Naive thymus-derived CD4-positive, alpha-beta T cell (primary cell): ENCODE measurements around the gene CCNG2. TPM values are rescaled to one million over a fixed set of nuclear protein-coding genes. Genes with fewer than 3 reads are reported as not detected.

Source experiments
- ATAC-seq: fragments of 150-1000 bp; cut with Tn5 transposase; 2 replicates; pipeline ENCODE4 v1.10.0; 2021; ENCODE audit warnings: mild to moderate bottlenecking, moderate library complexity
- CTCF ChIA-PET: fragments of 350-600 bp; sonication (Branson Sonifier 250); formaldehyde crosslinking; loops from one replicate; lab custom pipeline; 2021; ENCODE audit warnings: antibody characterized with exemption; lab: Charles Lee
- POLR2A ChIA-PET: fragments of 350-600 bp; sonication (Branson Sonifier 250); formaldehyde crosslinking; loops from one replicate; lab custom pipeline; 2021; ENCODE audit warnings: antibody characterized with exemption, inconsistent platforms; lab: Charles Lee
- DNase-seq, 9 donors: peaks; one replicate each; pipeline versions ENCODE4 v3.0.0 to v3.0.0-alpha.2; 2020 to 2022; ENCODE audit warnings: mixed read lengths in 1 of 9
- H3K27ac ChIP-seq: one replicate; pipeline ENCODE4 v1.7.0; 2013; ENCODE audit warnings: mild to moderate bottlenecking, low read depth, low read length, moderate library complexity
- H3K27me3 ChIP-seq, 2 donors: one replicate each; pipeline ENCODE4 v1.7.0; 2013; ENCODE audit warnings: low read length in 2 of 2, mild to moderate bottlenecking in 2 of 2, moderate library complexity in 2 of 2; ENCODE audit not compliant: control insufficient read depth in 2 of 2, insufficient read depth in 2 of 2
- H3K36me3 ChIP-seq, 3 experiments: 1 replicate in 2 of 3; 2 replicates in 1 of 3; pipeline ENCODE4 v1.7.0; 2013; ENCODE audit warnings: low read length in 3 of 3, mild to moderate bottlenecking in 3 of 3, moderate library complexity in 1 of 3; ENCODE audit not compliant: insufficient read depth in 3 of 3, control insufficient read depth in 2 of 3
- H3K4me1 ChIP-seq, 2 donors: one replicate each; pipeline ENCODE4 v1.7.0; 2013; ENCODE audit warnings: low read length in 2 of 2, mild to moderate bottlenecking in 2 of 2, moderate library complexity in 1 of 2; ENCODE audit not compliant: control insufficient read depth in 2 of 2, insufficient read depth in 2 of 2
- H3K4me3 ChIP-seq: 2 replicates; pipeline ENCODE4 v1.7.0; 2013; ENCODE audit warnings: mild to moderate bottlenecking, low read length
- H3K9me3 ChIP-seq, 3 experiments: 1 replicate in 2 of 3; 2 replicates in 1 of 3; pipeline ENCODE4 v1.7.0; 2013; ENCODE audit warnings: low read length in 3 of 3; ENCODE audit not compliant: control insufficient read depth in 2 of 3
- H3K27ac Mint-ChIP-seq, 9 donors: one replicate each; pipeline ENCODE4 v1.8.0; 2020 to 2022; ENCODE audit warnings: mixed read lengths in 9 of 9, mild to moderate bottlenecking in 8 of 9, moderate library complexity in 5 of 9, inconsistent platforms in 2 of 9
- H3K27me3 Mint-ChIP-seq, 5 donors: one replicate each; pipeline ENCODE4 v1.8.0; 2021 to 2022; ENCODE audit warnings: mixed read lengths in 5 of 5, mild to moderate bottlenecking in 1 of 5
- H3K36me3 Mint-ChIP-seq, 5 donors: one replicate each; pipeline ENCODE4 v1.8.0; 2020 to 2022; ENCODE audit warnings: mixed read lengths in 5 of 5, mild to moderate bottlenecking in 3 of 5, inconsistent platforms in 1 of 5
- H3K4me1 Mint-ChIP-seq, 7 donors: one replicate each; pipeline ENCODE4 v1.8.0; 2020 to 2022; ENCODE audit warnings: mixed read lengths in 7 of 7, mild to moderate bottlenecking in 3 of 7, inconsistent platforms in 1 of 7
- H3K4me3 Mint-ChIP-seq, 10 donors: one replicate each; pipeline ENCODE4 v1.8.0; 2020 to 2022; ENCODE audit warnings: mild to moderate bottlenecking in 10 of 10, mixed read lengths in 10 of 10, moderate library complexity in 6 of 10, inconsistent platforms in 2 of 10
- H3K9me3 Mint-ChIP-seq, 11 donors: one replicate each; pipeline ENCODE4 v1.8.0; 2020 to 2022; ENCODE audit warnings: mixed read lengths in 11 of 11, mild to moderate bottlenecking in 4 of 11, inconsistent platforms in 1 of 11, moderate library complexity in 1 of 11
- intact Hi-C, 2 donors: fragments of 100-400 bp; cut with micrococcal nuclease; formaldehyde crosslinking; loops; one replicate each; pipeline ENCODE4 v1.15.1; 2023
- polyA plus RNA-seq, 2 donors: library from polyadenylated mRNA; unstranded; fragments of 300-500 nt; fragmentation: Illumina TruSeq; gene quantifications; one replicate each; pipeline ENCODE4 v1.2.3, GENCODE V29; 2021
- total RNA-seq, 6 experiments: library from RNA in 5 of 6; stranded (reverse) in 5 of 6; gene quantifications; 1 replicate in 5 of 6; 2 replicates in 1 of 6; pipeline ENCODE4 v1.2.3 and lab custom pipeline; 2021 to 2026

Gene CCNG2
- total and polyA plus RNA-seq, 7 experiments from 2014 or later, result 8.5 to 36.7 (median 24.8) TPM

DNA sequence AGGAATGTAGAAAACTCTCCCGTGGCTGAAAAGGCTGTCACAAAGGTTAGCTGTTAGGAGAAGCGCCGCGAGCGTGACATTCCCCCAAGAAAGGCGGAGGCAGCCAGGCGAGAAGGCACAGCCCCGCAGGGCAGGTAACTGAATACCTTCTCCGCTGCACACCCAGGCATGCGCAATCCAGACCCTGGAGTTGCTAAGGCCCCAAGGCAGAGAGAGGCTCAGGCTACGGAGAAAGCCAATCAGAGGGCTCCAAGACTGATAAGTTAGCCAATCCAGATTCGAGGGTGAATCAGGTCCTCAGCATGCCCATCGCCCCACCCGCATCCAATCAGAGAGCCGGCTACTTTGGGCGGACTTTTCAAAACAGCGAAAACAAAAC is 485 bp upstream of the CCNG2 start:
- intact Hi-C loops, result loop anchor here (1.0 to 5.0 kb wide), 23 partner anchors 37 to 1781 kb away; partner anchors contain the start of genes BMP2K (in 2 of the 2), MRPL1 (in 2 of the 2), USO1 (in 2 of the 2) and CDKL2 (in 1 of the 2)
- Mint-ChIP-seq H3K4me3 (peak overlapping the region; percentile 92 to 99 (median 98)), H3K9me3 (peaks cover 0 to 7% (median 0%) of the 10 kb centered on the region in 11 donors), H3K4me1 (peaks cover 13 to 52% (median 43%) of the 10 kb centered on the region in 7 donors), H3K36me3 (peaks cover 0 to 5% (median 4%) of the 10 kb centered on the region in 5 donors), H3K27me3 (peaks cover 0 to 6% (median 0%) of the 10 kb centered on the region in 5 donors), H3K27ac (peak overlapping the region; percentile 88 to 99 (median 99))
- peak in 6 of 9 donors; percentile 99 to 100 (median 99) for DNase-seq
- CTCF ChIA-PET, result interaction anchor here (0.9 to 3.0 kb wide), 3 partner anchors 14 to 61 kb away, joined by 3 to 12 read pairs (median 3); no protein-coding TSS in a partner anchor
- POLR2A ChIA-PET, result interaction anchor here (0.6 to 4.0 kb wide), 7 partner anchors 9 to 1760 kb away, joined by 3 to 38 read pairs (median 3); partner anchors contain the start of gene CCNI
- peak overlapping the region; percentile 85 for H3K27ac ChIP-seq
- peaks cover 0 to 7% (median 0%) of the 10 kb centered on the region in 3 experiments for H3K36me3 ChIP-seq
- H3K9me3 ChIP-seq, result no peaks in the 10 kb centered on the region
- ATAC-seq, result peak; percentile 96
- peaks cover 10 to 17% of the 10 kb centered on the region in 2 donors for H3K4me1 ChIP-seq
- H3K27me3 ChIP-seq, result no peaks in the 10 kb centered on the region
- H3K4me3 ChIP-seq, result peak overlapping the region; percentile 99

DNA sequence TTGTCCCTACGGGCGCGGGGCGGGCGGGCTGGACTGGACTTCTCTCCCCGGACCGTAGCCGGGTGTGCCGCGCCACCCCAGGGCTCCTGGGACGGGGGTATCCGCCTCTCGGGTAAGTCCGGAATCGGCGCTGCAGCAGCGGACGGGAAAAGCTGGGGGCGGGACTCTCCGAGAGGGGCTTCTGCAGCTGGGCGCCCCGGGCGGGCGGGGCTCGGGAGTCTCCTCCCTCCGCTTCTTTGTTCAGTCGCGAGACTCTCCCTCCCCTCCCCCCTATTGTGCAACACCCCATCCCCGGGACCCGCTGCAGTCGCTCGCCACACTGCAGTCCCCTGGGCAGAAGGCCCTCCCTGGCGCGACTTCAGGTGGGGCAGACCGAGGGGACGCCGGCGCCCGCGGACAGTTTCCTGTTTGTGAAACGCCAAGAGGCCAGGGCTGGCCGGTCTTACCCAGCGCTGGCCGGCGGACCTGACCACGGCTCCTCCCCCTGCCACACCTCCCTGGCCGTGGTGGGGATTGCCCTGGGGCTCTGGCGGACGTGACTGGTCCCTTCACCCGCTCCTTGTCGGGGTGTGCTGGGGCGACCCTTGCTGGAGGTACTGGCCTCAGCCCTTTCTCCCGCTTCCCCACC is 966 bp downstream of the CCNG2 start:
- DNase-seq (peak; percentile 47 to 80 (median 62)), ATAC-seq (peak; percentile 41)
- H3K4me1 ChIP-seq, result peaks cover 10 to 17% of the 10 kb centered on the region in 2 donors
- ChIA-PET CTCF (interaction anchor here (0.9 kb wide), 1 partner anchor 46 kb away, joined by 3 read pairs; no protein-coding TSS in a partner anchor), POLR2A (interaction anchor here (0.5 to 4.0 kb wide), 5 partner anchors 14 to 1167 kb away, joined by 3 to 38 read pairs (median 3); partner anchors contain the start of genes CCNI and SDAD1)
- peak overlapping the region; percentile 99 for H3K4me3 ChIP-seq
- Mint-ChIP-seq H3K4me3 (peak overlapping the region; percentile 92 to 99 (median 98)), H3K27me3 (peaks cover 0 to 6% (median 0%) of the 10 kb centered on the region in 5 donors), H3K27ac (peak overlapping the region; percentile 85 to 99 (median 90)), H3K4me1 (peaks cover 16 to 54% (median 49%) of the 10 kb centered on the region in 7 donors), H3K9me3 (peaks cover 0 to 8% (median 0%) of the 10 kb centered on the region in 11 donors), H3K36me3 (peaks cover 4 to 15% (median 9%) of the 10 kb centered on the region in 5 donors)
- intact Hi-C loops, result loop anchor here (1.0 to 5.0 kb wide), 18 partner anchors 45 to 1779 kb away; partner anchors contain the start of genes BMP2K (in 2 of the 2), MRPL1 (in 2 of the 2), NUP54 (in 2 of the 2) and CDKL2 (in 1 of the 2)
- H3K27me3 ChIP-seq, result no peaks in the 10 kb centered on the region
- peak overlapping the region; percentile 85 for H3K27ac ChIP-seq
- peaks cover 0 to 20% (median 1%) of the 10 kb centered on the region in 3 experiments for H3K36me3 ChIP-seq
- H3K9me3 ChIP-seq, result no peaks in the 10 kb centered on the region

DNA sequence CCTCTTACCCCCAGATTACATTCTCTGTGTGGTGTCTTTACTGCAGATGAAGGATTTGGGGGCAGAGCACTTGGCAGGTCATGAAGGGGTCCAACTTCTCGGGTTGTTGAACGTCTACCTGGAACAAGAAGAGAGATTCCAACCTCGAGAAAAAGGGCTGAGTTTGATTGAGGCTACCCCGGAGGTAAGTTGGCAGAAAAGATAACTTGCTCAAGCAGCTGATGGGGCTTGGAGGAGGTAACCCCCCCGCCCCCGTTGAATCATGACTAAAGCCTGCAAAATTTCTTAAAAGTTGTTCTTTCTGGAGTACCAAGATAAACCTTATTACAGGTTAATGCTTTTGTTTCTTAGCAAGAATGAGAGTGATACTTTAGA is 1.5 kb downstream of the CCNG2 start:
- intact Hi-C loops, result loop anchor here (1.0 to 5.0 kb wide), 8 partner anchors 63 to 1779 kb away; partner anchors contain the start of genes BMP2K (in 1 of the 2), CDKL2 (in 1 of the 2), NAAA (in 1 of the 2) and PAQR3 (in 1 of the 2)
- peaks cover 4 to 20% (median 14%) of the 10 kb centered on the region in 5 donors for H3K36me3 Mint-ChIP-seq
- Histone ChIP-seq H3K9me3 (no peaks in the 10 kb centered on the region), H3K4me1 (peaks cover 10 to 17% of the 10 kb centered on the region in 2 donors), H3K36me3 (peaks cover 0 to 20% (median 4%) of the 10 kb centered on the region in 3 experiments), H3K27ac (peak overlapping the region; percentile 85), H3K27me3 (no peaks in the 10 kb centered on the region), H3K4me3 (peak overlapping the region; percentile 99)
- no peak for ATAC-seq
- peaks cover 19 to 56% (median 52%) of the 10 kb centered on the region in 7 donors for H3K4me1 Mint-ChIP-seq
- H3K4me3 Mint-ChIP-seq, result peak overlapping the region; percentile 81 to 99 (median 98)
- H3K27me3 Mint-ChIP-seq, result peaks cover 0 to 6% (median 0%) of the 10 kb centered on the region in 5 donors
- ChIA-PET CTCF (interaction anchor here (0.9 kb wide), 1 partner anchor 46 kb away, joined by 3 read pairs; no protein-coding TSS in a partner anchor), POLR2A (interaction anchor here (0.5 to 4.0 kb wide), 4 partner anchors 13 to 1168 kb away, joined by 3 to 38 read pairs (median 4); partner anchors contain the start of genes CCNI and SDAD1)
- H3K27ac Mint-ChIP-seq, result peak overlapping the region; percentile 72 to 99 (median 89)
- H3K9me3 Mint-ChIP-seq, result peaks cover 0 to 8% (median 0%) of the 10 kb centered on the region in 11 donors
- DNase-seq, result peak in 5 of 9 donors; percentile 8 to 28 (median 19)

DNA sequence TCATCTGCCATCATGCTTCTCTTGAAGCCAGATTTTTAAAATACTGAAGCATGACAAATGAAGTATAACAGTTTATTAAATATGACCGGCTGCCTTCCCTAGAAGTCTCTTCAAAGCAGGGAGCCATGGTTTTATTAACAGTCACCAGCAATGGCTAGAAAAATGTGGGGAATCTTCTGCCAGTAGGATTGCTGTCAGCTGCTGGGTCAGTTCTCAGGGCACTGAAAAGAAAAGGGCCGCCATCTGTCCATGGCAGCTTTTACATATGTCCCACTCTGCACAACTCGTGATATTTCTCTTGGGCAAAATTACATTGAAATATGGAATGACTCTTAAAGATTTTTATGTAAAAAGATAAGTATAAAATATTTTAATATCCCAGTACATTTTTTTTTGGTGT is 2.8 kb downstream of the CCNG2 start:
- peaks cover 0 to 6% (median 0%) of the 10 kb centered on the region in 5 donors for H3K27me3 Mint-ChIP-seq
- ATAC-seq (no peak), DNase-seq (no peak)
- Histone ChIP-seq H3K4me1 (peaks cover 10 to 14% of the 10 kb centered on the region in 2 donors), H3K27me3 (no peaks in the 10 kb centered on the region), H3K9me3 (no peaks in the 10 kb centered on the region), H3K27ac (no peak overlapping the region), H3K4me3 (no peak overlapping the region), H3K36me3 (peaks cover 0 to 32% (median 4%) of the 10 kb centered on the region in 3 experiments)
- H3K9me3 Mint-ChIP-seq, result peaks cover 0 to 8% (median 0%) of the 10 kb centered on the region in 11 donors
- H3K36me3 Mint-ChIP-seq, result peaks cover 4 to 31% (median 14%) of the 10 kb centered on the region in 5 donors
- H3K4me3 Mint-ChIP-seq, result peak overlapping the region in 4 of 10 donors; percentile 11 to 25 (median 22)
- POLR2A ChIA-PET, result interaction anchor here (0.7 kb wide), 1 partner anchor 29 kb away, joined by 3 read pairs; no protein-coding TSS in a partner anchor
- intact Hi-C loops, result loop anchor here (1.0 to 5.0 kb wide), 8 partner anchors 7 to 1777 kb away; partner anchors contain the start of genes BMP2K (in 1 of the 2), CDKL2 (in 1 of the 2), NAAA (in 1 of the 2) and PAQR3 (in 1 of the 2)
- peak overlapping the region in 5 of 9 donors; percentile 29 to 85 (median 74) for H3K27ac Mint-ChIP-seq
- peaks cover 19 to 53% (median 44%) of the 10 kb centered on the region in 7 donors for H3K4me1 Mint-ChIP-seq
- CTCF ChIA-PET, result interaction anchor here (1.2 to 1.3 kb wide), 2 partner anchors 34 to 80 kb away, joined by 3 to 5 read pairs; no protein-coding TSS in a partner anchor

DNA sequence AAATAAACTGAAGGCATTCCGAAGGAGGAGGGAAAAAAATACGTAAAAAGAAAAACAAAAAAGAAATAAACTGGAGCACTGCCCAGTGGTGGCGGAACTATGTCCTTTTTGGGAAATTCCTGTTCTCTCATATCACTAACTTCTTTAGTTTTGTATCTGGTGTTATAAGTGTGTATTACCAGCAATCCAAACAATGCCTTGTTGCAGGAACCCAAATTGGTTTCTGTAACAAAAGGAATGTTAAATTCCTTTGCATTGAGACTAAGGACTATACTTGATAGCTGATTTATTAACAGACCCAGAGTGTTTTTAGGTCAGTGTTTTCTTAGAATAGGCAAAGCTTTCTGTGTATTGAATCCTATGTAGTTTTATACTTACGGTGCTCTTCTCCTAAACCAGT is 6.6 kb downstream of the CCNG2 start:
- H3K4me3 ChIP-seq, result no peak overlapping the region
- ATAC-seq, result no peak
- Mint-ChIP-seq H3K27ac (peak overlapping the region in 1 of 9 donors; percentile 66), H3K4me1 (peaks cover 5 to 38% (median 21%) of the 10 kb centered on the region in 7 donors), H3K27me3 (no peaks in the 10 kb centered on the region), H3K4me3 (no peak overlapping the region), H3K9me3 (peaks cover 0 to 1% (median 0%) of the 10 kb centered on the region in 11 donors), H3K36me3 (peaks cover 9 to 47% (median 12%) of the 10 kb centered on the region in 5 donors)
- H3K9me3 ChIP-seq, result no peaks in the 10 kb centered on the region
- intact Hi-C loops, result no loop called here
- H3K4me1 ChIP-seq, result no peaks in the 10 kb centered on the region
- peaks cover 0 to 30% (median 4%) of the 10 kb centered on the region in 3 experiments for H3K36me3 ChIP-seq
- H3K27ac ChIP-seq, result no peak overlapping the region
- POLR2A ChIA-PET, result interaction anchor here (0.7 to 1.7 kb wide), 2 partner anchors 10 to 708 kb away, joined by 3 to 4 read pairs; no protein-coding TSS in a partner anchor
- DNase-seq, result no peak
- no peaks in the 10 kb centered on the region for H3K27me3 ChIP-seq
- CTCF ChIA-PET, result no interaction called here

DNA sequence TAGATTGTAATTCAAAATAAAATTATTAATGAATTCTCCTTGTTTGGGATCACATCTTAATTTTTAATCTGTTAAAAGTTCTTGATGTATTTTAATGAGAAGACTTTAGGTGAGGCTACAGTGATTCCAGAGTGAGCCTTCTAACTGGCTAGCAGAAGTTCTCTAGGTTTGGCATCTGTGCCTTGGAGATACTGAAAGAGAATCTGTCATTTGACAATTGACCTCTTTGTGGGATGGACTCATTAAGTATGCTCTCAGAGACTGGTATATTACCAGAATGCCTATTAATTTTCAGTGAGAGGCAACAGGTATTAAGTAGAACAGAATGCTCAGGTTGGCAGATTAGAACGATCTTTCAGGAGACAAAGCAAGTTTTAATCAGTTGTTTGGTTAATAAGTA is 10.2 kb downstream of the CCNG2 start:
- ATAC-seq, result no peak
- intact Hi-C loops, result loop anchor here in 1 of 2 donors (1.0 kb wide), 1 partner anchor 8 kb away; no protein-coding TSS in a partner anchor
- Mint-ChIP-seq H3K4me3 (no peak overlapping the region), H3K36me3 (peaks cover 10 to 52% (median 26%) of the 10 kb centered on the region in 5 donors), H3K27me3 (no peaks in the 10 kb centered on the region), H3K27ac (no peak overlapping the region), H3K4me1 (peaks cover 5 to 18% (median 8%) of the 10 kb centered on the region in 7 donors), H3K9me3 (peaks cover 0 to 1% (median 0%) of the 10 kb centered on the region in 11 donors)
- CTCF ChIA-PET, result no interaction called here
- no peaks in the 10 kb centered on the region for H3K4me1 ChIP-seq
- DNase-seq, result no peak
- H3K9me3 ChIP-seq, result no peaks in the 10 kb centered on the region
- POLR2A ChIA-PET, result no interaction called here
- peaks cover 0 to 24% (median 4%) of the 10 kb centered on the region in 3 experiments for H3K36me3 ChIP-seq
- H3K4me3 ChIP-seq, result no peak overlapping the region
- H3K27ac ChIP-seq, result no peak overlapping the region
- H3K27me3 ChIP-seq, result no peaks in the 10 kb centered on the region
